ENCODE data around the gene KCNH1. TPM values are rescaled to one million over a fixed set of nuclear protein-coding genes. Genes with fewer than 3 reads are reported as not detected.

The KCNH1 gene
- polyA plus RNA-seq, 2 donors: 0.06 to 0.08 TPM

- Histone ChIP-seq H3K4me1 (ENCODE audit: control insufficient read depth in 2 of 2, insufficient read depth in 2 of 2, low read length in 1 of 2) (no peaks in the 10 kb centered on the region), H3K36me3 (ENCODE audit: control insufficient read depth in 2 of 2, insufficient read depth in 2 of 2, low read length in 1 of 2) (no peaks in the 10 kb centered on the region), H3K9me3 (ENCODE audit: control insufficient read depth in 2 of 2, insufficient read depth in 1 of 2, low read depth in 1 of 2, low read length in 1 of 2) (no peaks in the 10 kb centered on the region), H3K27ac (ENCODE audit: low read depth in 2 of 2, low read length in 1 of 2) (no peak overlapping the region), H3K27me3 (ENCODE audit: control insufficient read depth in 1 of 2, insufficient read depth in 2 of 2, low read length in 2 of 2) (no peaks in the 10 kb centered on the region), H3K4me3 (ENCODE audit: low read depth in 1 of 2, low read length in 2 of 2) (no peak overlapping the region)
- 73 to 79% methylated on average over 4 of the region's 4 CpGs for WGBS, 2 donors
These were observed 216.3 kb downstream of the KCNH1 start for GRCh38 chr1:210917560-210918169.

- 74 to 80% methylated on average over 4 of the region's 4 CpGs for WGBS, 2 donors
- Histone ChIP-seq H3K9me3 (ENCODE audit: control insufficient read depth in 2 of 2, insufficient read depth in 1 of 2, low read depth in 1 of 2, low read length in 1 of 2) (no peaks in the 10 kb centered on the region), H3K4me1 (ENCODE audit: control insufficient read depth in 2 of 2, insufficient read depth in 2 of 2, low read length in 1 of 2) (no peaks in the 10 kb centered on the region), H3K27me3 (ENCODE audit: control insufficient read depth in 1 of 2, insufficient read depth in 2 of 2, low read length in 2 of 2) (no peaks in the 10 kb centered on the region), H3K36me3 (ENCODE audit: control insufficient read depth in 2 of 2, insufficient read depth in 2 of 2, low read length in 1 of 2) (no peaks in the 10 kb centered on the region), H3K27ac (ENCODE audit: low read depth in 2 of 2, low read length in 1 of 2) (no peak overlapping the region), H3K4me3 (ENCODE audit: low read depth in 1 of 2, low read length in 2 of 2) (no peak overlapping the region)
These were observed 217.4 kb downstream of the KCNH1 start for GRCh38 chr1:210916548-210916947.

GRCh38 chr1:210915890-210916507 lies 217.9 kb downstream of the KCNH1 start:
- Histone ChIP-seq H3K9me3 (ENCODE audit: control insufficient read depth in 2 of 2, insufficient read depth in 1 of 2, low read depth in 1 of 2, low read length in 1 of 2) (no peaks in the 10 kb centered on the region), H3K27ac (ENCODE audit: low read depth in 2 of 2, low read length in 1 of 2) (no peak overlapping the region), H3K27me3 (ENCODE audit: control insufficient read depth in 1 of 2, insufficient read depth in 2 of 2, low read length in 2 of 2) (no peaks in the 10 kb centered on the region), H3K4me3 (ENCODE audit: low read depth in 1 of 2, low read length in 2 of 2) (no peak overlapping the region), H3K4me1 (ENCODE audit: control insufficient read depth in 2 of 2, insufficient read depth in 2 of 2, low read length in 1 of 2) (no peaks in the 10 kb centered on the region), H3K36me3 (ENCODE audit: control insufficient read depth in 2 of 2, insufficient read depth in 2 of 2, low read length in 1 of 2) (no peaks in the 10 kb centered on the region)
- 48 to 62% methylated on average over 6 of the region's 6 CpGs for WGBS, 2 donors

GRCh38 chr1:210912752-210913151 lies 221.2 kb downstream of the KCNH1 start:
- WGBS, 2 donors: 81 to 84% methylated on average over 2 of the region's 2 CpGs
- Histone ChIP-seq H3K27ac (ENCODE audit: low read depth in 2 of 2, low read length in 1 of 2) (no peak overlapping the region), H3K36me3 (ENCODE audit: control insufficient read depth in 2 of 2, insufficient read depth in 2 of 2, low read length in 1 of 2) (no peaks in the 10 kb centered on the region), H3K4me1 (ENCODE audit: control insufficient read depth in 2 of 2, insufficient read depth in 2 of 2, low read length in 1 of 2) (no peaks in the 10 kb centered on the region), H3K9me3 (ENCODE audit: control insufficient read depth in 2 of 2, insufficient read depth in 1 of 2, low read depth in 1 of 2, low read length in 1 of 2) (no peaks in the 10 kb centered on the region), H3K4me3 (ENCODE audit: low read depth in 1 of 2, low read length in 2 of 2) (no peak overlapping the region), H3K27me3 (ENCODE audit: control insufficient read depth in 1 of 2, insufficient read depth in 2 of 2, low read length in 2 of 2) (no peaks in the 10 kb centered on the region)

GRCh38 chr1:210910020-210910575 lies 223.8 kb downstream of the KCNH1 start:
- 52 to 58% methylated on average over 2 of the region's 2 CpGs for WGBS, 2 donors
- H3K27ac ChIP-seq (ENCODE audit: low read depth in 2 of 2, low read length in 1 of 2): no peak overlapping the region
- H3K4me1 ChIP-seq (ENCODE audit: control insufficient read depth in 2 of 2, insufficient read depth in 2 of 2, low read length in 1 of 2): no peaks in the 10 kb centered on the region
- no peak overlapping the region for H3K4me3 ChIP-seq (ENCODE audit: low read depth in 1 of 2, low read length in 2 of 2)
- H3K27me3 ChIP-seq (ENCODE audit: control insufficient read depth in 1 of 2, insufficient read depth in 2 of 2, low read length in 2 of 2): no peaks in the 10 kb centered on the region
- H3K36me3 ChIP-seq (ENCODE audit: control insufficient read depth in 2 of 2, insufficient read depth in 2 of 2, low read length in 1 of 2): no peaks in the 10 kb centered on the region
- no peaks in the 10 kb centered on the region for H3K9me3 ChIP-seq (ENCODE audit: control insufficient read depth in 2 of 2, insufficient read depth in 1 of 2, low read depth in 1 of 2, low read length in 1 of 2)

GRCh38 chr1:210908791-210909190 lies 225.2 kb downstream of the KCNH1 start:
- H3K4me3 ChIP-seq (ENCODE audit: low read depth in 1 of 2, low read length in 2 of 2): no peak overlapping the region
- H3K27me3 ChIP-seq (ENCODE audit: control insufficient read depth in 1 of 2, insufficient read depth in 2 of 2, low read length in 2 of 2): no peaks in the 10 kb centered on the region
- no peaks in the 10 kb centered on the region for H3K4me1 ChIP-seq (ENCODE audit: control insufficient read depth in 2 of 2, insufficient read depth in 2 of 2, low read length in 1 of 2)
- WGBS, 2 donors: 54 to 60% methylated on average over 3 of the region's 3 CpGs
- H3K27ac ChIP-seq (ENCODE audit: low read depth in 2 of 2, low read length in 1 of 2): no peak overlapping the region
- no peaks in the 10 kb centered on the region for H3K36me3 ChIP-seq (ENCODE audit: control insufficient read depth in 2 of 2, insufficient read depth in 2 of 2, low read length in 1 of 2)
- no peaks in the 10 kb centered on the region for H3K9me3 ChIP-seq (ENCODE audit: control insufficient read depth in 2 of 2, insufficient read depth in 1 of 2, low read depth in 1 of 2, low read length in 1 of 2)

- no peak overlapping the region for H3K4me3 ChIP-seq (ENCODE audit: low read depth in 1 of 2, low read length in 2 of 2)
- no peaks in the 10 kb centered on the region for H3K9me3 ChIP-seq (ENCODE audit: control insufficient read depth in 2 of 2, insufficient read depth in 1 of 2, low read depth in 1 of 2, low read length in 1 of 2)
- no peak overlapping the region for H3K27ac ChIP-seq (ENCODE audit: low read depth in 2 of 2, low read length in 1 of 2)
- no peaks in the 10 kb centered on the region for H3K4me1 ChIP-seq (ENCODE audit: control insufficient read depth in 2 of 2, insufficient read depth in 2 of 2, low read length in 1 of 2)
- H3K36me3 ChIP-seq (ENCODE audit: control insufficient read depth in 2 of 2, insufficient read depth in 2 of 2, low read length in 1 of 2): no peaks in the 10 kb centered on the region
- WGBS, 2 donors: 30 to 33% methylated on average over 5 of the region's 5 CpGs
- no peaks in the 10 kb centered on the region for H3K27me3 ChIP-seq (ENCODE audit: control insufficient read depth in 1 of 2, insufficient read depth in 2 of 2, low read length in 2 of 2)
These were observed 225.7 kb downstream of the KCNH1 start for GRCh38 chr1:210908257-210908656.

- no peak overlapping the region for H3K27ac ChIP-seq (ENCODE audit: low read depth in 2 of 2, low read length in 1 of 2)
- no peaks in the 10 kb centered on the region for H3K27me3 ChIP-seq (ENCODE audit: control insufficient read depth in 1 of 2, insufficient read depth in 2 of 2, low read length in 2 of 2)
- no peak overlapping the region for H3K4me3 ChIP-seq (ENCODE audit: low read depth in 1 of 2, low read length in 2 of 2)
- H3K9me3 ChIP-seq (ENCODE audit: control insufficient read depth in 2 of 2, insufficient read depth in 1 of 2, low read depth in 1 of 2, low read length in 1 of 2): no peaks in the 10 kb centered on the region
- H3K4me1 ChIP-seq (ENCODE audit: control insufficient read depth in 2 of 2, insufficient read depth in 2 of 2, low read length in 1 of 2): no peaks in the 10 kb centered on the region
- H3K36me3 ChIP-seq (ENCODE audit: control insufficient read depth in 2 of 2, insufficient read depth in 2 of 2, low read length in 1 of 2): no peaks in the 10 kb centered on the region
- 31 to 65% methylated on average over 1 of the region's 1 CpG for WGBS, 2 donors
These were observed 226.6 kb downstream of the KCNH1 start for GRCh38 chr1:210907251-210907805.

- Histone ChIP-seq H3K4me3 (ENCODE audit: low read depth in 1 of 2, low read length in 2 of 2) (no peak overlapping the region), H3K9me3 (ENCODE audit: control insufficient read depth in 2 of 2, insufficient read depth in 1 of 2, low read depth in 1 of 2, low read length in 1 of 2) (peaks cover 0 to 2% of the 10 kb centered on the region in 2 donors), H3K27ac (ENCODE audit: low read depth in 2 of 2, low read length in 1 of 2) (no peak overlapping the region), H3K27me3 (ENCODE audit: control insufficient read depth in 1 of 2, insufficient read depth in 2 of 2, low read length in 2 of 2) (no peaks in the 10 kb centered on the region), H3K36me3 (ENCODE audit: control insufficient read depth in 2 of 2, insufficient read depth in 2 of 2, low read length in 1 of 2) (no peaks in the 10 kb centered on the region), H3K4me1 (ENCODE audit: control insufficient read depth in 2 of 2, insufficient read depth in 2 of 2, low read length in 1 of 2) (no peaks in the 10 kb centered on the region)
- 59 to 76% methylated on average over 7 of the region's 7 CpGs for WGBS, 2 donors
These were observed 227.9 kb downstream of the KCNH1 start for GRCh38 chr1:210905944-210906453.
